Liver (tissue), 3 donors: ENCODE results near the gene GDF10.

ENCODE experiments used
- CTCF ChIP-seq: fragments of 150-350 bp; IDR thresholded peaks from 2 replicates; pipeline ENCODE4 v1.5.1; 2017; ENCODE audit warnings: improper control_type of control experiment, low read depth, low read length; ENCODE audit not compliant: missing input control
- JUND ChIP-seq, 2 donors: IDR thresholded peaks; 2 replicates each; pipeline ENCODE4 v1.6.1; 2016; ENCODE audit warnings: antibody characterized with exemption in 2 of 2
- RAD21 ChIP-seq, 2 donors: IDR thresholded peaks; 2 replicates each; pipeline ENCODE4 v1.6.1; 2016; ENCODE audit warnings: antibody characterized with exemption in 2 of 2, mild to moderate bottlenecking in 2 of 2
- YY1 ChIP-seq: IDR thresholded peaks from 2 replicates; pipeline ENCODE4 v1.6.1; 2016; ENCODE audit warnings: antibody characterized with exemption, mild to moderate bottlenecking
- donor health status: healthy.
- donor health status: healthy.

- no peak for TF ChIP-seq CTCF
- no peak for TF ChIP-seq YY1
- no peak for TF ChIP-seq RAD21 (IDR thresholded peaks at IDR 0.05)
- no peak for TF ChIP-seq JUND (IDR thresholded peaks at IDR 0.05)
Observed at GRCh38 chr10:47258921-47259320, 41.1 kb upstream of the GDF10 start.
